ENCODE results near the gene AQP6. TPM values are rescaled to one million over a fixed set of nuclear protein-coding genes. Genes with fewer than 3 reads are reported as not detected.
"Not testable (repeated sequence)": the region's sequence is repeated elsewhere in the genome, so short reads cannot be mapped to it uniquely, and the experiment has no call there.

AQP6 gene
- polyA plus RNA-seq, 4 donors: 16.0 to 22.1 (median 19.6) TPM

DNA sequence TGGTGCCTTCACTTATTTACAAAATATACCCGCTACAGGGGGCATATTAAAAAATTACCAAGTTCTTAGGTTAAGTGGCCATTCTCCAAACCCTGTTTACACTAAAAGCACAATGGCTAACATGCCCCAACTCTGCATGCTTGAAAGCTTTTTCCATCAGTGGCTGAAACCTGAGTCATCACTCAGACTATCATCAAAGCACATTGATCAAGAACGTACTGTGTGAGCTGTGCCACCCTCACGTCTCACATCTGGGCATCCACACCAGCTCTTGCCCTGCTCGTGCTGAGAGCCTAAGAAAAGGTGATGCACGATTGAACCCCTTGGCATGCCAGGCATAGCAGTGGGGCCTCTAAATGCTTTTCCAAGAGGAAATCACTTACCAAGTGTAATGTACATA, 13.2 kb downstream of the AQP6 start:
- no peak for DNase-seq (ENCODE audit: low read depth in 4 of 4, low spot score in 3 of 4)

DNA sequence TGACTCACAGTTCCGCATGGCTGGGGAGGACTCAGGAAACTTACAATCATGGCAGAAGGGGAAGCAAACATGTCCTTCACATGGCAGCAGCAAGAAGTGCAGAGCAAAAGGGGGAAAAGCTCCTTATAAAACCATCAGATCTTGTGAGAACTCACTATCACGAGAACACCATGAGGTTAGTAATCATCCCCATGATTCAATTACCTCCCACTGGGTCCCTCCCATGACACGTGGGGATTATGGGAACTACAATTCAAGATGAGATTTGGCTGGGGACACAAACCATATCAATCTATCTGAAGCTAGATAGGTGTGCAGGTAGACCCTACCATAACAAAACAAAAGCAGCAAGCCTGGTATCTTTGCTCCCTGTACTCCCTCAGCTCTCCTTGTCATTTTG, 13.7 kb downstream of the AQP6 start:
- DNase-seq (ENCODE audit: low read depth in 4 of 4, low spot score in 3 of 4): not testable (repeated sequence)

DNA sequence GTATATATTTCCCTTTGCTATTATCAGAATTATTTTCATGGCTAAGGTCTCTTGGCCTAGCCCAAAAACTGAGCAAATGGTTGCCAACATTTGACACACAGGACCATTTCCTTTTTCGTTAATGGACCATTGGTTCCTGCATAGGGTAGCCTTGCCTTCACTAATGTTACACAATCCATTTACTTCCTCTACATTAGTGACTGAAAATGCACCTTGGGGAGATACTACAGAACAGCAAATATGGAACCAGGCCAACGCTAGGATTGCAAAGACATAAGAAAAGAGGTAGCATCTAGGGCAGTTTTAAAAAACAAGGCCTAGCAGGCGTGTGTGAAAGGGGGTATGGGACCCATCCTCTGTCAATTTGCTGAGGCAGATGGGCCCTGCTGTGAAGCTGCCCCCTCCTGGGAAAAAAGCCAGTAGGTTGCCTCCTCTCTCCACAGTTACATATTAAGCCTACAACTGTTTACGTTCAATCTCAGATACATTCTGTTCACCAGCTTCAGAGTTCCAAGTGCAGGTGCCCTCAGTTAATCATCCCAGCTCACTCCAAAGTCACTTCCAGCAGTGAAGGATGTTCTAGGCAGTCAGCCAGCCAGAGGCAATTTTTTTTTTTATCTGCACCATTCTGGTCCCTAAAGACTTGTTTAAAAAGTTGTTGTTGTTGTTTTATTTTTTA, 15.0 kb downstream of the AQP6 start:
- DNase-seq (ENCODE audit: low read depth in 4 of 4, low spot score in 3 of 4): no peak

DNA sequence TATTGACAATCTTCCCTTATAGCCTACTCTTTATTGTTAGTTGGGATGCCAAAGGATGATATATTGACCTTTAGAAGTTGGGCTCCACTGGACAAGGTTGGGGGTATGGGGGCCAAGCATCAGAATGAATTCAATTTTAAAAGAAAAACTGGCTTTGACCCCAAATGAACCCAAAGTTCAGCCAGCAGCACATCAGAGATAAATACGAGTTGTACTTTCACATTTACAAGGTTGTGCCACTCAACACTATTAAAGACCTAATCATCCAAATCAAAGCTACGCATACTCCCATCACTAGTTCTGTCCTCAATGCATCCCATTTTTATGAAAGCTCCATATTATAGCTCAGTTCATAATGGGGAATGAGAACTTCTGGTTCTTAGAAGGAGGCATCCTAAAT, 16.7 kb downstream of the AQP6 start:
- not testable (repeated sequence) for DNase-seq (ENCODE audit: low read depth in 4 of 4, low spot score in 3 of 4)

DNA sequence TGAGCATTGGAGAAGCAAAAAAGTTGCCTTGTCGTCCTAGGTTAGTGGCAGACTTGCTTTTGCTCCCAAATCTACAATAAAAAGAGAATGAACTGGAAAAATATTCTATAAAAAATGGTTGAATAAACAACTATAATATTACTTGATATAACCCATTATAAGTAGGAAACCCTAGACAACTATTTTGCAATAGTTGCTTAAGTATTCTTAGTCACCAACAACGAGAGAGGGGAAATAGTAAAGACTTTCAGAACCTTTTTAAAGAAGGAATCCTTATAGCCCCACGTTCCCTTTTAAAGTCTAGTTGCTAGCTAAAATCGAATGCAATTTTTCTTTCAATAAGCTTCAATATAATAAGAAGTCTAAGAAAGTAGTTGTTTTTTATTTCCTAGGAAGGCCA, 17.5 kb downstream of the AQP6 start:
- no peak for DNase-seq (ENCODE audit: low read depth in 4 of 4, low spot score in 3 of 4)

DNA sequence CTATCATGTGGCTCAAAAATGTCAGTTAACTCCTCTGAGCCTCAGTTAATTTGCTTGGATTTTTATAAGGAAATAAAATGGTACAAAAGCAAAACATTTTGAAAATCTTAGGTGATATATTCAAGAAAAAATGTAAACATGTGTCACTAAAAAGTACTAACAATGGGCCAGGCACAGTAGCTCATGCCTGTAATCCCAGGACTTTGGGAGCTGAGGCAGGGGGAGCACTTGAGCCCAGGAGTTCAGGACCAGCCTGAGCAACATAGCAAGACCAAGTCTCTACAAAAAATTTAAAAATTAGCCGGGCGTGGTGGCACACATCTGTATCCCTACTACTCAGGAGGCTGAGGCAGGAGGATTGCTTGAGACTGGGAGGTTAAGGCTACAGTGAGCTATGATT, 25.7 kb downstream of the AQP6 start:
- DNase-seq (ENCODE audit: low read depth in 4 of 4, low spot score in 3 of 4): no peak

DNA sequence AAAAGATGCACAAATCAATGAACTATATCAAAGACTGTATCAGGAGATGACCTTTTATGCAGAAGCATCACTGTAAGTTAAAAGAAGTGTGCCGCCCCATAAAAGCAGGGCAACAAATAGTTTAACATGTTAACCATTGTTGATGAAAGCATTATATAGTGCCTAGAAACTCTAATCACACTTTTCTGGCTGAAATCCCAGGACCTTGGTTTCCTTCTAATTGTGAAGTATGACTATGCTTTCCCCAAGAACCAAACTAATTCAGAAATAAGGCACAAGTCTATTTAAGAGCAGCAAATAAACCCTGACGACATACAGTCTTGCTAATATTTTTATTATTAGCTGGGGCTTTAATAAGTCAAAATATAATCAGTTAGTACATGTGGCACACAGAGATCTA, 30.8 kb downstream of the AQP6 start:
- DNase-seq (ENCODE audit: low read depth in 4 of 4, low spot score in 3 of 4): no peak

DNA sequence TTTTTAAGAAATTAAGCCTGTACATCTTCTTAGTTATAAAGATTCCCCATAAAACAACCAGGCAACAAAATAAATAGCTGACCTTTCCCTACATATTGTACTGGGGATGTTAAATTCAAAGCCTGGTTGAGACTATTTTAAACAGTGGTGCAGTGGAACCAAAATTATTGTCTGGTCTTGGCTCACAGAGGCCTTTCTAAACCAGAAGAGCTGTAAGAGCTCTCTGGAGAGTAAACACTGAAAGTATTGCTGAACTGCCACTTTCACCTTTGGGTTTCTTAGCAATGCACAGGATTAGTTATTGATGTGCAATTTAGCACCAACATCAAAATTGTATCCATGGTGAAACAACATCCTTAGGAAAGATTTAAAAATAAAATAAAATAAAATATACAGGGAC, 31.9 kb downstream of the AQP6 start:
- no peak for DNase-seq (ENCODE audit: low read depth in 4 of 4, low spot score in 3 of 4)

DNA sequence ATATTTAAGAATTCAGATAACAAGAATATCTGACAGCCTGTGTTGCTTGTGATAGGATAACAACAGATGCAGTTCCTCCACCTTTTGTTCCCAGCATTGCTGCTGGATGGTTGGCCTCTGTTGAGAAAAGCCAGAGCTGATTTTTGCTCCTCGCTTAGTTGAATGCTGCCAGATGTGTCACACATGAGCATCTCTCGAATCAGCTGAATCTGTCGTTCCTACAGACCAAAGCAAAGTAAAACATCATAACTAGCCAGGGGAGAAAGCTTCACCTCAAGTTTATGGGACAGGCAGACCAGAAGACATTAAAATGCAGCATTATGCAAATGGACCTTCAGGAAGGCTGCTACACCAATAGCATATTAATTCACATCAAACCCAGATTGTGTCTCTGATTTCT, 32.4 kb downstream of the AQP6 start:
- no peak for DNase-seq (ENCODE audit: low read depth in 4 of 4, low spot score in 3 of 4)

DNA sequence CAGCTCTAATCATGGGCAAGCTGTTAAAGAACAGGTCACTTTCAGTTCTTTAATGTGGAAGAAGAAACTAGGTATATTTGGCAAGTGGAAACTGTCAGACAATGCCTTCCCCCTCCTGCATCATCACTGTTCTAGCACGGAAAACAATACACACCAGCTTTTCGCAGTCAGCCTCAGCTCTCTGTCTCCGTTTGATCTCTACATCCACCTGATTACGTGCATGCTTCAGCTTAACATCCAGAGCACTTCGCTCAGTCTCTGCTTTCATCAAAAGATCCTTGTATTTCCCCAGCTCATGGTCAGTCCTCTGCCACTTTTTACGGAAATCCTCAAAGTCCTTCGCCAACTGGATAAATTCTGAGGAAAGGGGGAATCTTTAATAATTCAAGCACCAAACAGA, 33.5 kb downstream of the AQP6 start:
- no peak for DNase-seq (ENCODE audit: low read depth in 4 of 4, low spot score in 3 of 4)

DNA sequence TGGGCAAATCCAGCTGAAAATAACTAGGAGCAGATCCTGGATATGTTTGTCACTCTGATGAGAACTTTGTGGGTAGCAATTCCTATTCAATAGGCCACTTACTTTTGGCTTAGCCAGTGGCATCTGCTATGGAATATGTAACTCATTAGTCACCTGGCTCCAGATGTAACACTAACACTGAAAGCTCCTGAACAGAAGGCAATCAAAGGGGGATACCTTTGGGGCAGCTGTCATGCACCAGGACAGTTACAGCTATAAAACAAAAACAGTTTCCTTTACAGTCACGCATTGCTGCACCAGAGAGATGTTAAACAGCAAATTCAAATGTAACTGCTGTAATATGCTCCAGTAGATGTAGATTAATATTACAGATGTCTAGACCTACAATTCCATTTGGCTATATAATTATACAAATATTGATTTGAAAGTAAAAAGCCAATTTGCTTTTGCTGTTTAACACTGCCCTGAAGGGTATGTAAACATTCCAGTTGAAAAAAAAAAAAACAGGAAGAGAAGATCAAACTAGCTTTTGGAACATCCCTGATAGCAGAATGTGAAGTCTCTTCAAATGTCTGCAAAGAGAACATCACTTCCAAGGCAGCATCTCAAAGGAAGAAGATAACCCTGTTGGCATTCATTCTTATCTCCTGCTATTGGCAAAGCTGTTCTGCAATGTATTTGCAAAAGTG, 34.2 kb downstream of the AQP6 start:
- DNase-seq (ENCODE audit: low read depth in 4 of 4, low spot score in 3 of 4): no peak

DNA sequence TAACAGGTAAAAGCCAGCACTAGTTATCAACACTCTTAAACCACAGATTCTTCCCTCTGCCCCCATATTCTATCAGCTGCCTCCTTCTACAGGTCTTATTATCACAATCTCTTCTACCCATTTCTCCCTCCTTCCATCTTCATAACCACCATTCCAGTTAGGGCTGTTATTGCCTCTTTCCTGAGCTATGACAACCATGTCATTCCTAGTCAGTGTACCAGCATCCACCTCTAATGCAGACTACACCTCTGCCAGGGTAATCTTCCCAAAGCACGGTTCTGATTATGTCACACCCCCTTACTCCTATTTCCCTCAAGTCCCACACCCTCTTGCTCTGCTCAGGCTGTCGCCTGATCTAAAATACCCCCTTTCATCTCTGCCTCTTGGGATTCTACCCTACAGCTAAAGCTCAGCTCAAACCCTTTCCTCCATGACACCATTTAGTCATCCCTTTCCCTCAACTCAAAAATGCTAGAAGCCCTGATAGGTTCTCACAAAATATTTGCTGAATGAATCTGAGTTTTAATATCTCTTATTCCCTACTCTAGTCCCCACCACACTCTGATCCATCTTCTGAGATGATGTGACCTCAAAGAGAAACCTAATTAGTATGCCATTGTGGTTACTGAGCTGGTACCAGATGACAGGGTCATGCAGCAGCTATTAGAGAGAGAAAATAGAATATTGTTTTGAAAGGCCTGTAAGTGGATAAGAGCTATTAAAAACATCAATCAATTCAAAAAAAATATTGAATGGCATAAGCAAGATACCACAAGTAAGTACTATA, 40.8 kb downstream of the AQP6 start:
- DNase-seq (ENCODE audit: low read depth in 4 of 4, low spot score in 3 of 4): no peak

DNA sequence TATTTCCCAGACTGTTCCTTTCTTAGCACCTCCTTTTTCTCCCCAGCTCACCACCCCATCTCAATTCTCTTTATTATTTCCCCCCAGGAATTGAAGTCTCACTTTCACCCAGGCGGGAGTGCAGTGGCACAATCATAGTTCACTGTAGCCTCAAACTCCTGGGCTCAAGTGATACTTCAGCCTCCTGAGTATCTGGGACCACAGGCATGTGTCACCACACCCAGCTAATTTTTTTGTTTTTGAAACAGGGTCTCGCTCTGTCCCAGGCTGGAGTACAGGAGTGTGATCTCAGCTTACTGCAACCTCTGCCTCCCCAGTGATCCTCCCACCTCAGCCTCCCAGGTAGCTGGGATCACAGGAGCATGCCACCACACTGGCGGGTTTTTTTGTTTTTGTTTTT, 41.6 kb downstream of the AQP6 start:
- DNase-seq (ENCODE audit: low read depth in 4 of 4, low spot score in 3 of 4): no peak

DNA sequence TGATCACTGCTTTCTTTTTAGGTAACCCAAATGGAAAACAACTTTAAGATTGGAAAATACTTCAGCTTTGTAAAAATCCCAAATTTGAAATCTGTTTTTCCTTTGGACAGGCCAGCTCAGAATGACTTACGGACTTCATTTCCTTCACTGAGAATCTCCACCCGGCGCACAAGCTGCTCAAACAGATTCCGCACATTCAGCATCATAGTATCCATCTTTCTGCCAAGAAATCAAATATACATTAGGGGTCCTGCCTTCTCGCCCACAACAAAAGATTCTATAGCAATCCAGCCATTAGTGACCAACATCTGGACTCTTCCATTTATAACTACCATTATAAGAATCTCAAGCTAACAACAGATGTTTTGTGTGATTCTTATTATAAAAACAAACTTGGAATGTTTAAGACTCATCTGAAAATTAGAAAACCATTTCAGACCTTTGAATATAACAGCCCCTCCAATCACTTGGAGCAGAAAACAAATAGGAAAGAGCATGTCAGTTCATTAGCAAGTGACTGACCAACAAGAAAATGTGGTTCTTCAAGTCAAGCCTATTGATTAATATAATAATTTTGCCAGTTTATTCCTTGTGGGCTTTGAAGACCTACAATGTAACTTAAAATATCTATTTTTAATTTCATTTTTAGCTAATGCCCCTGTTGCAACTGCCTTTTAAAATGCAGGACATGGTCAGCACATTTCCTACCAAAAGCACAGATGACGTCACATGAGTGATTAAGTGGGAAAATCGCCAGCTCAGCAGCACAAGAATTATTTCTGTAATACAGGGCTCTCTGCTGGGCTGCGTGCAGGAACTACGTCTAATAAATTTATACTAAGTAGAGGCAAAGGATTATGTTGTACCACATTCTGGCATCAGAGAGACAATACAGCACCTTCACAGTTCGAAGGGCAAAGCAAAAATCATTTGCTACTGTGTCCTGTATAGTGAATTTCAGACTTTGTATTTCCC, 44.0 kb downstream of the AQP6 start:
- peak in 1 of 4 donors; percentile 49 for DNase-seq (ENCODE audit: low read depth in 4 of 4, low spot score in 3 of 4)

DNA sequence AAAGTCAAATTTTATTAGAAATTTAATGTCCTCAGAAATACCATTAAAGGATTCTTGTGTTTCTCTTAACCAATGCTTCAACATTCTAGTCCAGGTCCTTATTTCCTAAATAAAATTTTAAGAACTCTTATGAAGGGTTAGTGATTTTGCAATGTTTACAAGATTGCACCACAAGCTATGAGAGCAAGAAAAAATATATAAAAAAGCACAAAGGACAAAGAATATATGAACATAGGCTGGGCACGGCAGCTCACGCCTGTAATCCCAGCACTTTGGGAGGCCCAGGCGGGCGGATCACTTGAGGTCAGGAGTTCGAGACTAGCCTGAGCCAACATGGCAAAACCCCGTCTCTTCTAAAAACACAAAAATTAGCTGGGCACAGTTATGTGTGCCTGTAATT, 44.9 kb downstream of the AQP6 start:
- DNase-seq (ENCODE audit: low read depth in 4 of 4, low spot score in 3 of 4): no peak

DNA sequence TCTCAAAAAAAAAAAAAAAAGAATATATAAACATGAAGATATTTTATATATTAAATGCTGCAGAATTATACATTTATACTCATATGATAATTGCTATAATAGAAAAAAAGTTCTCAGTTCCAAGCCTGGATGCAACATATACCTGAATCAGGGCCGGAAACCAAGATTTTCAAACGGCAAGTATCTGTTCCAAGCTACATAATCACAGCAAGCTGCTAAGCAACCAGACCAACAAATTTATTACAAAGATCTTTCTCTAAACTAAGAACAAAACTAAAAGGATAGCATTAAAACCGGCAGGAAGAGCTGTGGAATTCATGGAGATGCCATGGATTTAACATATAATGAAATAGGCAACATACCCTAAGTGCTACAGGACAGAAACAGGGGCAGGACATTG, 45.4 kb downstream of the AQP6 start:
- DNase-seq (ENCODE audit: low read depth in 4 of 4, low spot score in 3 of 4): no peak

DNA sequence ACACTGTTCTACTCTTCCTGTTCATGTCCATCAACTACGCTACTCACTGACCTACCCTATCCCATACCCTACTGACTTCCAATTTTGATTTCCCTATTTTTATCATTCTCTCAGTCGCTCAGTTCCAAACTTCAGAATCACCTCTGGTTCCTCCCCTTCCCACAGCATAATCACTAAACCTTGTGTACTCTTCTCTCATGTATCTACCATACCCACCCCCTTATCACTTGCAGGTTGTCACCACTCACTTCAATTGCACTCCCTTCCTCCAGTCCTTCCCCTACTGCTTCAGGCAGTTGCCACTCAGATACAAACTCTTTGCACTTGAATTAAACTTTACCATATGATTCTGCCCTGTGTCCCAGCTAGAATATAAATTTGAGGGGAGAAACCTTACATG, 46.2 kb downstream of the AQP6 start:
- DNase-seq (ENCODE audit: low read depth in 4 of 4, low spot score in 3 of 4): no peak

DNA sequence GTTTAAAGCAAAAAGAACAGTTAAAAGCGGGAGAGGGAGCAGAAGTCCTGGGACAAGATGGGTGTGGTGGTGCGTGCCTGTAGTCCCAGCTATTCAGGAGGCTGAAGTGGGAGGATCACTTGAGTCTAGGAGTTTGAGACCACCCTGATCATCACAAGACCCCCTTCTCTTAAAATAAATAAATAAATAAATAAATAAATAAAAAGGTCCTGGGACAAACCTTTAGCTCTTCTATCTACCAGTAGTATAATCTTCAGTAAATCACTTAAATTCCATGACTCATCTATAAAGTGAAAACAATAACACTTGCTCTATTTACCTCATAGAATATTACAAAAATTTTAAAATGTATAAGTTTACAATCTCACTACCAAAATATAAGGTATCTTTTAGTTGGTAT, 46.8 kb downstream of the AQP6 start:
- DNase-seq (ENCODE audit: low read depth in 4 of 4, low spot score in 3 of 4): no peak

DNA sequence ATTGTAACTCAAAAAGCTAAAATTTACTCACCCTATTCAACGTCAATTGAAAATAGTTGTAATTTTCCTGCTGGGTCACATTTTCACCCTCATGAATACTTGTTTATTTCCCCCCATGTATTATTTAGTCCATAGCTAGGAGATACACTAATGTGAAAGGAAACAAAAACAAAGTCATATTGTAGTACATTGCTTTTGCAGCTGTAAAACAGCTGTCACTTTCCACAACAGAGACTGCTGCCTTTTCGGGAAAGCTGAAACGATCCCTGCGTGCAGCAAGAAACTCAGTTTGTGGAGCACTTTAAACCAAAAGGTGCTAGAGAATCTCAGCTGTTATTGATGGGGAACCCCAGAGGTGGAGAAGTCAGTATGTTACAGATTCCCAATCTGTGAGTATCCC, 48.3 kb downstream of the AQP6 start:
- DNase-seq (ENCODE audit: low read depth in 4 of 4, low spot score in 3 of 4): no peak

DNA sequence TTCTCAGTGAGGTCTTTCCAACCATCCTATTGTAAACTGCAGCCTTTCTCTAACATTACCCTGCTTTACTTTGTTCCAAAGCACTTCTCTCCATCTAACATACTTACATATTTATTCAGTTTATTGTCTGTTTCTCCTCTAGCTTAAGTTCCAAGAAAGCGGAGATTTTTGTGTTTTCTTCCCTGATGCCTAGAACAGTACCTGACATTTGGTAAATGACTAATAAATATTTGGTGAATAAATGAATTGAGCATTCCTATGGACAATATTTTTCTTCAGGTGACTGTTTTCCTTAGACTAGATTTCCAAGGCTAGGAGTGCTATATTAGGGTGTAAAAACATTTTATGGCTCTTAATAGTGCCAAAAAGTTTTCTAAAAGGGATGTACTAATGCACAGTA, 50.2 kb downstream of the AQP6 start:
- no peak for DNase-seq (ENCODE audit: low read depth in 4 of 4, low spot score in 3 of 4)

DNA sequence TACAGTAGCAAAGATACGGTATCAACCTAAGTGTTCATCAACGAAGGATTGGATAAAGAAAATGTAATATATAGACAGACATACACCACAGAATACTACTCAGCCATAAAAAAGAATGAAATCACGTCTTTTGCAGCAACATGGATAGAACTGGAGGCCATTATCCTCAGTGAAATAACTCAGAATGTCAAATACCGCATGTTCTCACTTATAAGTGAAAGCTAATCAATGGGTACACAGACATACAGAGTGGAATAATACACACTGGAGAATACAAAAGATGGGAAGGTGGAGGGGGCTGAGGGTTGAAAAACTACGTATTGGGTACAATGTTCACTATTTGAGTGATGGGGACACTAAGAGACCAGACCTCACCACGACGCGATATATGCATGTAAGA, 51.5 kb downstream of the AQP6 start:
- DNase-seq (ENCODE audit: low read depth in 4 of 4, low spot score in 3 of 4): no peak
